Activated CD8-positive, alpha-beta memory T cell treated with anti-CD3 and anti-CD28 coated beads, Interleukin-2, amount 50 U/mL, for 24 hours (primary cell): Measurements from ENCODE around the gene APBB1.
"Not testable (repeated sequence)": the region's sequence is repeated elsewhere in the genome, so short reads cannot be mapped to it uniquely, and the experiment has no call there.

Experiments
- DNase-seq: peaks from one replicate; pipeline ENCODE4 v3.0.0-alpha.2; 2020; ENCODE audit errors: extremely low read depth

APBB1 gene

GRCh38 chr11:6417907-6418556 is 862 bp downstream of the APBB1 start:
- DNase-seq: no peak

GRCh38 chr11:6415797-6416196 is 3.1 kb downstream of the APBB1 start:
- no peak for DNase-seq

- DNase-seq: no peak
These were observed 4.0 kb downstream of the APBB1 start for GRCh38 chr11:6414874-6415328.

GRCh38 chr11:6413791-6414201 is 5.1 kb downstream of the APBB1 start:
- DNase-seq: no peak

- no peak for DNase-seq
These were observed 7.3 kb downstream of the APBB1 start for GRCh38 chr11:6411594-6412031.

- DNase-seq: no peak
These were observed 8.0 kb downstream of the APBB1 start for GRCh38 chr11:6410695-6411430.

GRCh38 chr11:6406370-6406769 is 12.5 kb downstream of the APBB1 start:
- no peak for DNase-seq

- no peak for DNase-seq
These were observed 13.0 kb downstream of the APBB1 start for GRCh38 chr11:6405846-6406245.

GRCh38 chr11:6405052-6405667 is 13.7 kb downstream of the APBB1 start:
- DNase-seq: no peak

GRCh38 chr11:6404342-6405051 is 14.4 kb downstream of the APBB1 start:
- no peak for DNase-seq

- DNase-seq: no peak
These were observed 15.4 kb downstream of the APBB1 start for GRCh38 chr11:6403539-6403938.

- DNase-seq: no peak
These were observed 16.3 kb downstream of the APBB1 start for GRCh38 chr11:6402561-6402981.

GRCh38 chr11:6402061-6402470 is 16.8 kb downstream of the APBB1 start:
- no peak for DNase-seq

- DNase-seq: no peak
These were observed 17.4 kb downstream of the APBB1 start for GRCh38 chr11:6401464-6401863.

GRCh38 chr11:6400431-6401345 is 18.2 kb downstream of the APBB1 start:
- no peak for DNase-seq

- DNase-seq: no peak
These were observed 21.3 kb downstream of the APBB1 start for GRCh38 chr11:6397636-6398035.

GRCh38 chr11:6397156-6397555 is 21.7 kb downstream of the APBB1 start:
- no peak for DNase-seq

- DNase-seq: no peak
These were observed 23.3 kb downstream of the APBB1 start for GRCh38 chr11:6395470-6396060.

GRCh38 chr11:6393989-6394670 is 24.8 kb downstream of the APBB1 start:
- DNase-seq: no peak

GRCh38 chr11:6392251-6392650 is 26.6 kb downstream of the APBB1 start:
- not testable (repeated sequence) for DNase-seq
